ENCODE measurements around the gene THAP8.

The THAP8 gene

GRCh38 chr19:36060430-36060829 is 6.3 kb upstream of the THAP8 start:
- no peak for DNase-seq (ENCODE audit: low read depth, low spot score)
- peaks cover 35% of the 10 kb centered on the region; the same call in 1 of the 2 replicates for H3K36me3 ChIP-seq (ENCODE audit: insufficient read depth, low read length)

GRCh38 chr19:36059180-36059910 is 5.3 kb upstream of the THAP8 start:
- DNase-seq (ENCODE audit: low read depth, low spot score) = no peak
- no peak overlapping the region for H3K4me3 ChIP-seq
- H3K36me3 ChIP-seq (ENCODE audit: insufficient read depth, low read length) = peaks cover 33% of the 10 kb centered on the region; the same call in 1 of the 2 replicates
- H3K27ac ChIP-seq = no peak overlapping the region
- H3K9me3 ChIP-seq (ENCODE audit: low read depth, low read length) = no peaks in the 10 kb centered on the region
- no peak overlapping the region for H3K9ac ChIP-seq (ENCODE audit: insufficient read length)
- TF ChIP-seq EZH2 (IDR thresholded peaks at IDR 0.05) (no peak), FOXP2 (optimal IDR thresholded peaks at IDR 0.05; ENCODE audit: control extremely low read depth, extremely low read length, insufficient read depth) (no peak), POLR2AphosphoS5 (IDR thresholded peaks at IDR 0.05; ENCODE audit: borderline replicate concordance, low read depth, low read length) (no peak)

More at GRCh38 chr19:36060430-36060829, 6.3 kb upstream of the THAP8 start:
- no peak overlapping the region for H3K27ac ChIP-seq
- H3K9ac ChIP-seq (ENCODE audit: insufficient read length) = no peak overlapping the region
- H3K9me3 ChIP-seq (ENCODE audit: low read depth, low read length) = no peaks in the 10 kb centered on the region
- H3K4me3 ChIP-seq = no peak overlapping the region
- TF ChIP-seq FOXP2 (optimal IDR thresholded peaks at IDR 0.05; ENCODE audit: control extremely low read depth, extremely low read length, insufficient read depth) (peak; percentile 24), POLR2AphosphoS5 (IDR thresholded peaks at IDR 0.05; ENCODE audit: borderline replicate concordance, low read depth, low read length) (no peak)

GRCh38 chr19:36058481-36059179 is 4.5 kb upstream of the THAP8 start:
- peaks cover 33% of the 10 kb centered on the region; the same call in 1 of the 2 replicates for H3K36me3 ChIP-seq (ENCODE audit: insufficient read depth, low read length)
- H3K4me3 ChIP-seq = no peak overlapping the region
- no peaks in the 10 kb centered on the region for H3K9me3 ChIP-seq (ENCODE audit: low read depth, low read length)
- TF ChIP-seq POLR2AphosphoS5 (IDR thresholded peaks at IDR 0.05; ENCODE audit: borderline replicate concordance, low read depth, low read length) (no peak), EZH2 (IDR thresholded peaks at IDR 0.05) (no peak), FOXP2 (optimal IDR thresholded peaks at IDR 0.05; ENCODE audit: control extremely low read depth, extremely low read length, insufficient read depth) (no peak)
- H3K27ac ChIP-seq = no peak overlapping the region
- H3K9ac ChIP-seq (ENCODE audit: insufficient read length) = no peak overlapping the region
- DNase-seq (ENCODE audit: low read depth, low spot score) = no peak

- peak within 1 kb of the TSS; percentile 95 for H3K27ac ChIP-seq
- TF ChIP-seq FOXP2 (optimal IDR thresholded peaks at IDR 0.05; ENCODE audit: control extremely low read depth, extremely low read length, insufficient read depth) = no peak
- peak; percentile 66; the same call in 1 of the 2 replicates for TF ChIP-seq POLR2AphosphoS5 (IDR thresholded peaks at IDR 0.05; ENCODE audit: borderline replicate concordance, low read depth, low read length)
- peak within 1 kb of the TSS; percentile 89 for H3K9ac ChIP-seq (ENCODE audit: insufficient read length)
- peaks cover 19% of the 10 kb centered on the region; the same call in 1 of the 2 replicates for H3K36me3 ChIP-seq (ENCODE audit: insufficient read depth, low read length)
- H3K9me3 ChIP-seq (ENCODE audit: low read depth, low read length) = no peaks in the 10 kb centered on the region
- peak within 1 kb of the TSS; percentile 86 for H3K4me3 ChIP-seq
- DNase-seq (ENCODE audit: low read depth, low spot score) = no peak
These were observed 925 bp upstream of the THAP8 start, which contains the start of gene WDR62 for GRCh38 chr19:36054733-36055686. WDR62 (plus strand) TSS chr19:36054897; CDS start chr19:36054972, 75 bp downstream.

- no peak overlapping the region for H3K27ac ChIP-seq
- TF ChIP-seq FOXP2 (optimal IDR thresholded peaks at IDR 0.05; ENCODE audit: control extremely low read depth, extremely low read length, insufficient read depth) (no peak), POLR2AphosphoS5 (IDR thresholded peaks at IDR 0.05; ENCODE audit: borderline replicate concordance, low read depth, low read length) (no peak), EZH2 (IDR thresholded peaks at IDR 0.05) (no peak)
- H3K9me3 ChIP-seq (ENCODE audit: low read depth, low read length) = no peaks in the 10 kb centered on the region
- no peaks in the 10 kb centered on the region for H3K36me3 ChIP-seq (ENCODE audit: insufficient read depth, low read length)
- DNase-seq (ENCODE audit: low read depth, low spot score) = no peak
- H3K4me3 ChIP-seq = no peak overlapping the region
- no peak overlapping the region for H3K9ac ChIP-seq (ENCODE audit: insufficient read length)
These were observed 2.4 kb downstream of the THAP8 start for GRCh38 chr19:36051637-36052036.

GRCh38 chr19:36051236-36051635 is 2.8 kb downstream of the THAP8 start:
- Histone ChIP-seq H3K4me3 (no peak overlapping the region), H3K27ac (no peak overlapping the region), H3K36me3 (ENCODE audit: insufficient read depth, low read length) (no peaks in the 10 kb centered on the region), H3K9me3 (ENCODE audit: low read depth, low read length) (no peaks in the 10 kb centered on the region), H3K9ac (ENCODE audit: insufficient read length) (no peak overlapping the region)
- TF ChIP-seq EZH2 (IDR thresholded peaks at IDR 0.05) (no peak), POLR2AphosphoS5 (IDR thresholded peaks at IDR 0.05; ENCODE audit: borderline replicate concordance, low read depth, low read length) (no peak), FOXP2 (optimal IDR thresholded peaks at IDR 0.05; ENCODE audit: control extremely low read depth, extremely low read length, insufficient read depth) (no peak)
- DNase-seq (ENCODE audit: low read depth, low spot score) = no peak

- Histone ChIP-seq H3K9ac (ENCODE audit: insufficient read length) (no peak overlapping the region), H3K9me3 (ENCODE audit: low read depth, low read length) (no peaks in the 10 kb centered on the region), H3K4me3 (no peak overlapping the region), H3K27ac (no peak overlapping the region), H3K36me3 (ENCODE audit: insufficient read depth, low read length) (no peaks in the 10 kb centered on the region)
- DNase-seq (ENCODE audit: low read depth, low spot score) = no peak
- TF ChIP-seq FOXP2 (optimal IDR thresholded peaks at IDR 0.05; ENCODE audit: control extremely low read depth, extremely low read length, insufficient read depth) (no peak), POLR2AphosphoS5 (IDR thresholded peaks at IDR 0.05; ENCODE audit: borderline replicate concordance, low read depth, low read length) (no peak), EZH2 (IDR thresholded peaks at IDR 0.05) (no peak)
These were observed 4.9 kb downstream of the THAP8 start for GRCh38 chr19:36049080-36049698.

Data from SK-N-MC (cell line).